ENCODE measurements around the gene HMX2. TPM values are rescaled to one million over a fixed set of nuclear protein-coding genes. Genes with fewer than 3 reads are reported as not detected.
A peak's percentile ranks its signal among the peaks of the same experiment; 100 is the strongest.

The HMX2 gene
- total RNA-seq, 3 donors from 2014 or later = not detected

- peaks cover 3 to 85% of the 10 kb centered on the region in 2 donors for H3K27me3 ChIP-seq
- DNase-seq (ENCODE audit: low spot score in 2 of 2) = no peak
- H3K27ac ChIP-seq = no peak overlapping the region
- H3K4me1 ChIP-seq = peaks cover 0 to 5% of the 10 kb centered on the region in 2 donors
- peaks cover 0 to 9% of the 10 kb centered on the region in 2 donors for H3K9me3 ChIP-seq
- H3K36me3 ChIP-seq = no peaks in the 10 kb centered on the region
- intact Hi-C loops (cut with DNase I; ENCODE audit: low total_unique reads) = loop anchor here (10.0 kb wide), 1 partner anchor 425 kb away; no protein-coding TSS in a partner anchor
- TF ChIP-seq POLR2AphosphoS5 (IDR thresholded peaks at IDR 0.05) = no peak
- no peak for TF ChIP-seq POLR2A (IDR thresholded peaks at IDR 0.05)
- no peak for TF ChIP-seq CTCF (IDR thresholded peaks at IDR 0.05)
- no peak overlapping the region for H3K4me3 ChIP-seq
Observed at GRCh38 chr10:123129618-123130271, 18.2 kb upstream of the HMX2 start.

- DNase-seq (ENCODE audit: low spot score in 2 of 2) = peak; percentile 70 to 88
- peaks cover 21 to 98% of the 10 kb centered on the region in 2 donors for H3K27me3 ChIP-seq
- H3K9me3 ChIP-seq = peaks cover 0 to 7% of the 10 kb centered on the region in 2 donors
- TF ChIP-seq POLR2AphosphoS5 (IDR thresholded peaks at IDR 0.05) (no peak), CTCF (IDR thresholded peaks at IDR 0.05) (peak; percentile 77 to 90 (median 78))
- peaks cover 10 to 16% of the 10 kb centered on the region in 2 donors for H3K4me1 ChIP-seq
- intact Hi-C loops (cut with DNase I; ENCODE audit: low total_unique reads) = loop anchor here (10.0 kb wide), 1 partner anchor 422 kb away; no protein-coding TSS in a partner anchor
- H3K27ac ChIP-seq = no peak overlapping the region
- peak overlapping the region in 1 of 3 donors; percentile 44 for H3K4me3 ChIP-seq
- no peaks in the 10 kb centered on the region for H3K36me3 ChIP-seq
Observed at GRCh38 chr10:123132576-123133477, 15.1 kb upstream of the HMX2 start.

GRCh38 chr10:123133541-123134342 lies 14.2 kb upstream of the HMX2 start:
- no peak for DNase-seq (ENCODE audit: low spot score in 2 of 2)
- Histone ChIP-seq H3K9me3 (no peaks in the 10 kb centered on the region), H3K4me3 (peak overlapping the region in 1 of 3 donors; percentile 68), H3K36me3 (no peaks in the 10 kb centered on the region), H3K27ac (no peak overlapping the region), H3K27me3 (peaks cover 21 to 98% of the 10 kb centered on the region in 2 donors), H3K4me1 (peaks cover 10 to 16% of the 10 kb centered on the region in 2 donors)
- intact Hi-C loops (cut with DNase I; ENCODE audit: low total_unique reads) = loop anchor here (10.0 kb wide), 1 partner anchor 421 kb away; no protein-coding TSS in a partner anchor
- no peak for TF ChIP-seq POLR2AphosphoS5 (IDR thresholded peaks at IDR 0.05)
- TF ChIP-seq POLR2A (IDR thresholded peaks at IDR 0.05) = no peak
- no peak for TF ChIP-seq CTCF (IDR thresholded peaks at IDR 0.05)

- peak overlapping the region in 1 of 3 donors; percentile 68 for H3K4me3 ChIP-seq
- intact Hi-C loops (cut with DNase I; ENCODE audit: low total_unique reads) = loop anchor here (10.0 kb wide), 1 partner anchor 420 kb away; no protein-coding TSS in a partner anchor
- DNase-seq (ENCODE audit: low spot score in 2 of 2) = no peak
- TF ChIP-seq POLR2AphosphoS5 (IDR thresholded peaks at IDR 0.05) (no peak), CTCF (IDR thresholded peaks at IDR 0.05) (no peak), POLR2A (IDR thresholded peaks at IDR 0.05) (no peak)
- H3K27ac ChIP-seq = no peak overlapping the region
- peaks cover 10 to 16% of the 10 kb centered on the region in 2 donors for H3K4me1 ChIP-seq
- H3K9me3 ChIP-seq = no peaks in the 10 kb centered on the region
- peaks cover 21 to 98% of the 10 kb centered on the region in 2 donors for H3K27me3 ChIP-seq
- no peaks in the 10 kb centered on the region for H3K36me3 ChIP-seq
Observed at GRCh38 chr10:123134343-123134914, 13.5 kb upstream of the HMX2 start.

Data from breast epithelium (tissue), 4 donors.